ENCODE data around the gene ZSWIM4. TPM values are rescaled to one million over a fixed set of nuclear protein-coding genes. Genes with fewer than 3 reads are reported as not detected.
A peak's percentile ranks its signal among the peaks of the same experiment; 100 is the strongest.

ZSWIM4 gene
- polyA plus RNA-seq, 2 of the 4 experiments (the other 2 are of a cell fraction) = 1.6 to 3.4 TPM

GRCh38 chr19:13841086-13841961, 46.1 kb downstream of the ZSWIM4 start:
- Histone ChIP-seq H3K27ac (peak overlapping the region; percentile 100), H3K4me1 (peaks cover 57% of the 10 kb centered on the region), H3K4me2 (peak overlapping the region; percentile 100), H3K4me3 (peak overlapping the region; percentile 95), H3K9me3 (no peaks in the 10 kb centered on the region)
- 4% methylated on average over 7 of the region's 26 CpGs for WGBS (ENCODE audit: missing lambda C conversion rate)
- FAIRE-seq = no peak
- POLR2A ChIA-PET = interaction anchor here (1.2 to 4.2 kb wide), 6 partner anchors 10 to 46 kb away, joined by 4 to 41 read pairs (median 8); partner anchors contain the start of gene ZSWIM4
- peak in 1 of 2 experiments; percentile 5; a peak in 3 of 6 replicates for ATAC-seq
- DNase-seq (ENCODE audit: low read depth in 1 of 2, low spot score in 1 of 2) = peak in 1 of 2 experiments; percentile 53
- CTCF ChIA-PET = interaction anchor here (0.6 to 10.7 kb wide), 2 partner anchors 15 to 58 kb away, joined by 3 to 271 read pairs; no protein-coding TSS in a partner anchor
- TF ChIP-seq RARB (CRISPR knock-in tag; IDR thresholded peaks at IDR 0.05) (peak; percentile 60), POLR2AphosphoS2 (conservative IDR thresholded peaks at IDR 0.05; ENCODE audit: low read length) (peak; percentile 93), EP300 (IDR thresholded peaks at IDR 0.05) (no peak), USF2 (IDR thresholded peaks at IDR 0.05) (no peak), HOXB5 (CRISPR knock-in tag; IDR thresholded peaks at IDR 0.05) (no peak; the same call in none of the 2 replicates), PBX3 (IDR thresholded peaks at IDR 0.05) (peak; percentile 43), MAX (IDR thresholded peaks at IDR 0.05) (peak; percentile 70), FOSB (CRISPR knock-in tag; IDR thresholded peaks at IDR 0.05) (peak; percentile 16; the same call in 1 of the 2 replicates), BHLHE40 (IDR thresholded peaks at IDR 0.05; ENCODE audit: low read depth, low read length) (peak; percentile 16; the same call in 1 of the 2 replicates), MYC (IDR thresholded peaks at IDR 0.05; ENCODE audit: borderline replicate concordance, low read length) (0 out of 2 replicates have a peak, but pooled peaks have one; percentile 47), REST (IDR thresholded peaks at IDR 0.05) (peak; percentile 24; the same call in 1 of the 2 replicates), TP53 (CRISPR knock-in tag; IDR thresholded peaks at IDR 0.05) (peak; percentile 43), ZSCAN20 (CRISPR knock-in tag; IDR thresholded peaks at IDR 0.05) (no peak), HOXA7 (CRISPR knock-in tag; IDR thresholded peaks at IDR 0.05) (peak; percentile 10), JUN (IDR thresholded peaks at IDR 0.05) (peak; percentile 38 to 50; a peak in 2 of 5 replicates), NPAS2 (CRISPR knock-in tag; IDR thresholded peaks at IDR 0.05; ENCODE audit: borderline replicate concordance) (peak; percentile 5; the same call in 1 of the 2 replicates), TFCP2L1 (CRISPR knock-in tag; IDR thresholded peaks at IDR 0.05) (peak; percentile 85), ESRRA (IDR thresholded peaks at IDR 0.05; ENCODE audit: borderline replicate concordance, low read length) (no peak)

- Histone ChIP-seq H3K4me3 (peak overlapping the region; percentile 95), H3K27ac (peak overlapping the region; percentile 100), H3K9me3 (no peaks in the 10 kb centered on the region), H3K4me1 (peaks cover 52% of the 10 kb centered on the region), H3K4me2 (peak overlapping the region; percentile 100)
- DNase-seq (ENCODE audit: low read depth in 1 of 2, low spot score in 1 of 2) (no peak), ATAC-seq (no peak), FAIRE-seq (no peak)
- POLR2A ChIA-PET = interaction anchor here (1.2 to 4.2 kb wide), 4 partner anchors 10 to 47 kb away, joined by 4 to 41 read pairs (median 7); partner anchors contain the start of gene ZSWIM4
- CTCF ChIA-PET = interaction anchor here (10.7 kb wide), 1 partner anchor 14 kb away, joined by 271 read pairs; no protein-coding TSS in a partner anchor
- 0% methylated on average over 4 of the region's 11 CpGs for WGBS (ENCODE audit: missing lambda C conversion rate)
- TF ChIP-seq MYC (IDR thresholded peaks at IDR 0.05; ENCODE audit: borderline replicate concordance, low read length) = no peak
- TF ChIP-seq POLR2A (IDR thresholded peaks at IDR 0.05; ENCODE audit: low read length) = no peak
- TF ChIP-seq ATOH8 (CRISPR knock-in tag; IDR thresholded peaks at IDR 0.05; ENCODE audit: low read depth) = no peak
- no peak for TF ChIP-seq CBX8 (IDR thresholded peaks at IDR 0.05)
- TF ChIP-seq KDM1A (IDR thresholded peaks at IDR 0.05; ENCODE audit: low read depth) = no peak
- TF ChIP-seq HES2 (IDR thresholded peaks at IDR 0.05) = no peak
- no peak for TF ChIP-seq NPAS2 (CRISPR knock-in tag; IDR thresholded peaks at IDR 0.05; ENCODE audit: borderline replicate concordance)
- TF ChIP-seq HDAC2 (IDR thresholded peaks at IDR 0.05) = no peak
- TF ChIP-seq FOSL2 (IDR thresholded peaks at IDR 0.05) = no peak
- no peak for TF ChIP-seq FOSL2 (CRISPR knock-in tag; IDR thresholded peaks at IDR 0.05)
- no peak for TF ChIP-seq SMC3 (IDR thresholded peaks at IDR 0.05)
- TF ChIP-seq EHMT2 (IDR thresholded peaks at IDR 0.05; ENCODE audit: low read depth) = no peak
- no peak for TF ChIP-seq NR3C1 (IDR thresholded peaks at IDR 0.05)
- no peak for TF ChIP-seq CBX2 (IDR thresholded peaks at IDR 0.05; ENCODE audit: borderline replicate concordance, low read depth)
- TF ChIP-seq MAZ (IDR thresholded peaks at IDR 0.05; ENCODE audit: borderline replicate concordance, low read depth, low read length) = no peak
Observed at GRCh38 chr19:13841962-13842290, 46.7 kb downstream of the ZSWIM4 start.

Data from A549 (cell line).